A549 (cell line): ENCODE results near the gene RMRP. TPM values are rescaled to one million over a fixed set of nuclear protein-coding genes. Genes with fewer than 3 reads are reported as not detected.

Experiments used
- ATAC-seq, 2 experiments: fragments of 200-7000 bp in 1 of 2; fragments of >200 bp in 1 of 2; cut with Nextera tagmentation in 1 of 2; cut with Tn5 transposase in 1 of 2; 3 replicates each; pipeline versions ENCODE4 v1.8.0 to v1.9.1; 2018 to 2020; ENCODE audit warnings: mild to moderate bottlenecking in 1 of 2, moderate library complexity in 1 of 2
- CTCF ChIA-PET: fragments of 300-600 bp; sonication (Branson Sonifier 250); formaldehyde crosslinking; extraction: SDS; loops from one replicate; lab custom pipeline; 2021; ENCODE audit warnings: antibody characterized with exemption, inconsistent platforms; lab: Yijun Ruan, JAX
- POLR2A ChIA-PET: fragments of 350-600 bp; formaldehyde crosslinking; extraction: SDS; loops from one replicate; lab custom pipeline; 2021; ENCODE audit warnings: antibody characterized with exemption, inconsistent platforms; lab: Yijun Ruan, JAX
- DNase-seq, 2 experiments: peaks; one replicate each; pipeline versions ENCODE4 v3.0.0 to v3.0.0-alpha.2; 2011 to 2016; ENCODE audit warnings: low read depth in 1 of 2, low spot score in 1 of 2
- FAIRE-seq: peaks from 2 replicates; lab custom pipeline; 2011; peaks lifted over from hg19 to GRCh38; lab: Jason Lieb, UNC
- H3K27ac ChIP-seq, 2 experiments: fragments of >200 bp; sonication (Bioruptor Twin); formaldehyde crosslinking; 3 replicates each; pipeline ENCODE4 v1.5.1; 2016 to 2017
- H3K4me1 ChIP-seq: fragments of >200 bp; sonication (Bioruptor Twin); formaldehyde crosslinking; 3 replicates; pipeline ENCODE4 v1.6.1; 2016
- H3K4me2 ChIP-seq: fragments of >200 bp; sonication (Bioruptor Twin); formaldehyde crosslinking; 3 replicates; pipeline ENCODE4 v1.6.1; 2016
- H3K4me3 ChIP-seq: fragments of >200 bp; sonication (Bioruptor Twin); formaldehyde crosslinking; 3 replicates; pipeline ENCODE4 v1.5.1; 2016
- H3K9me3 ChIP-seq: fragments of >200 bp; sonication (Bioruptor Twin); formaldehyde crosslinking; 3 replicates; pipeline ENCODE4 v1.6.1; 2016
- CBX8 ChIP-seq: fragments of 200-600 bp; sonication (generic); IDR thresholded peaks from 2 replicates; pipeline ENCODE4 v1.6.1; 2016
- CHD2 ChIP-seq: fragments of 150-350 bp; IDR thresholded peaks from 2 replicates; pipeline ENCODE4 v1.6.1; 2014; ENCODE audit warnings: low read length; ENCODE audit not compliant: partially characterized antibody
- EHF ChIP-seq: fragments of 250-450 bp; sonication (Bioruptor Pico); IDR thresholded peaks from 2 replicates; pipeline ENCODE4 v1.5.0; 2020; ENCODE audit warnings: mild to moderate bottlenecking
- EHMT2 ChIP-seq: fragments of 200-600 bp; sonication (generic); IDR thresholded peaks from 2 replicates; pipeline ENCODE4 v1.6.1; 2016; ENCODE audit warnings: antibody characterized with exemption, low read depth, mild to moderate bottlenecking, moderate library complexity
- EP300 ChIP-seq, 2 experiments: fragments of >200 bp; sonication (Bioruptor Twin); formaldehyde crosslinking; IDR thresholded peaks; 2 replicates in 1 of 2; 3 replicates in 1 of 2; pipeline ENCODE4 v1.6.1; 2016 to 2017
- FOSB ChIP-seq: fragments of 250-450 bp; sonication (Bioruptor Pico); IDR thresholded peaks from 2 replicates; pipeline ENCODE4 v1.5.0; 2020; ENCODE audit warnings: mild to moderate bottlenecking, moderate library complexity
- GATA3 ChIP-seq: IDR thresholded peaks from 2 replicates; pipeline ENCODE4 v1.6.1; 2012; ENCODE audit warnings: borderline replicate concordance
- HEYL ChIP-seq: fragments of 250-450 bp; sonication (Bioruptor Pico); IDR thresholded peaks from 2 replicates; pipeline ENCODE4 v1.8.0; 2021; ENCODE audit warnings: mild to moderate bottlenecking, moderate library complexity
- HOXB5 ChIP-seq: fragments of 250-450 bp; sonication (Bioruptor Pico); IDR thresholded peaks from 2 replicates; pipeline ENCODE4 v1.5.0; 2020; ENCODE audit warnings: mild to moderate bottlenecking, moderate library complexity
- JUN ChIP-seq, 2 experiments: fragments of >200 bp; sonication (Bioruptor Twin); formaldehyde crosslinking; IDR thresholded peaks; 2 replicates in 1 of 2; 3 replicates in 1 of 2; pipeline ENCODE4 v1.6.1; 2016 to 2017
- JUNB ChIP-seq: fragments of >200 bp; sonication (Bioruptor Twin); formaldehyde crosslinking; IDR thresholded peaks from 2 replicates; pipeline ENCODE4 v1.6.1; 2016
- KDM1A ChIP-seq: fragments of 200-600 bp; sonication (generic); IDR thresholded peaks from 2 replicates; pipeline ENCODE4 v1.6.1; 2016; ENCODE audit warnings: low read depth, mild to moderate bottlenecking
- MAZ ChIP-seq: fragments of 150-350 bp; IDR thresholded peaks from 2 replicates; pipeline ENCODE4 v1.6.1; 2014; ENCODE audit warnings: antibody characterized with exemption, low read depth, low read length, borderline replicate concordance
- MYC ChIP-seq: IDR thresholded peaks from 2 replicates; pipeline ENCODE4 v1.6.1; 2012; ENCODE audit warnings: mild to moderate bottlenecking, inconsistent platforms, low read length, improper control_type of control experiment, borderline replicate concordance
- NFE2L2 ChIP-seq: fragments of 150-350 bp; conservative IDR thresholded peaks from 2 replicates; pipeline ENCODE4 v1.6.1; 2014; ENCODE audit warnings: low read length
- NPAS2 ChIP-seq: fragments of 250-450 bp; sonication (Bioruptor Pico); IDR thresholded peaks from 2 replicates; pipeline ENCODE4 v1.8.0; 2022; ENCODE audit warnings: mild to moderate bottlenecking, moderate library complexity, borderline replicate concordance
- PHF8 ChIP-seq: fragments of 200-600 bp; sonication (generic); IDR thresholded peaks from 2 replicates; pipeline ENCODE4 v1.6.1; 2016; ENCODE audit warnings: low read depth, mild to moderate bottlenecking, antibody characterized with exemption, moderate library complexity, borderline replicate concordance
- POLR2A ChIP-seq: IDR thresholded peaks from 2 replicates; pipeline ENCODE4 v1.6.1; 2012; ENCODE audit warnings: mild to moderate bottlenecking, low read length
- POLR2AphosphoS2 ChIP-seq: conservative IDR thresholded peaks from 2 replicates; pipeline ENCODE4 v1.6.1; 2012; ENCODE audit warnings: low read length, improper control_type of control experiment, inconsistent platforms
- RCOR1 ChIP-seq: fragments of 150-350 bp; IDR thresholded peaks from 2 replicates; pipeline ENCODE4 v1.6.1; 2014; ENCODE audit warnings: antibody characterized with exemption, low read length, low read depth
- RFX5 ChIP-seq: fragments of 450-650 bp; IDR thresholded peaks from 2 replicates; pipeline ENCODE4 v1.7.1; 2014; ENCODE audit warnings: antibody characterized with exemption, mild to moderate bottlenecking, moderate library complexity
- RNF2 ChIP-seq: fragments of 200-600 bp; sonication (generic); IDR thresholded peaks from 2 replicates; pipeline ENCODE4 v1.6.1; 2016; ENCODE audit warnings: low read depth, mild to moderate bottlenecking, antibody characterized with exemption, moderate library complexity, borderline replicate concordance
- SMC3 ChIP-seq: fragments of >200 bp; sonication (Bioruptor Twin); formaldehyde crosslinking; IDR thresholded peaks from 3 replicates; pipeline ENCODE4 v1.6.1; 2018; ENCODE audit warnings: inconsistent platforms
- SREBF2 ChIP-seq: fragments of 450-650 bp; IDR thresholded peaks from 2 replicates; pipeline ENCODE4 v1.6.1; 2014; ENCODE audit warnings: mild to moderate bottlenecking, moderate library complexity
- TFCP2L1 ChIP-seq: fragments of 250-450 bp; sonication (Bioruptor Pico); IDR thresholded peaks from 2 replicates; pipeline ENCODE4 v1.5.0; 2021; ENCODE audit warnings: mild to moderate bottlenecking
- TP53 ChIP-seq: fragments of 250-450 bp; sonication (Bioruptor Pico); IDR thresholded peaks from 2 replicates; pipeline ENCODE4 v1.5.0; 2021; ENCODE audit warnings: mild to moderate bottlenecking, moderate library complexity
- ZNF302 ChIP-seq: fragments of 250-450 bp; sonication (Bioruptor Pico); IDR thresholded peaks from 2 replicates; pipeline ENCODE4 v1.9.0; 2021; ENCODE audit warnings: inconsistent platforms, mild to moderate bottlenecking, moderate library complexity
- WGBS: methylation state at CpG from one replicate; pipeline ENCODE4 v1.1.6; 2017; ENCODE audit errors: missing lambda C conversion rate; 5-methylcytosine and 5-hydroxymethylcytosine counted together
- polyA plus RNA-seq, 4 experiments: library from polyadenylated mRNA; depleted of rRNA in 3 of 4; stranded (reverse); fragments of >200 nt; fragmentation: RNase III in 1 of 4; extraction: RNeasy Plus Mini Kit Qiagen cat#74134 plus additional on column Dnase treatment in 1 of 4; gene quantifications; 2 replicates in 3 of 4; 3 replicates in 1 of 4; pipeline ENCODE4 v1.2.3, GENCODE V29; 2011 to 2017
- TF ChIP-seq, protein P1 (sequence below): fragments of >200 bp; sonication (Bioruptor Twin); formaldehyde crosslinking; IDR thresholded peaks from 3 replicates; pipeline ENCODE4 v1.6.1; 2016
- TF ChIP-seq, protein P2 (sequence below): IDR thresholded peaks from 2 replicates; pipeline ENCODE4 v1.6.1; 2012; ENCODE audit warnings: low read depth, borderline replicate concordance
- TF ChIP-seq, protein P3 (sequence below): fragments of 250-450 bp; sonication (Bioruptor Pico); IDR thresholded peaks from 2 replicates; pipeline ENCODE4 v1.5.0; 2020; ENCODE audit warnings: low read depth, mild to moderate bottlenecking, moderate library complexity
- TF ChIP-seq, protein P4 (sequence below): fragments of 250-450 bp; sonication (Bioruptor Pico); IDR thresholded peaks from 2 replicates; pipeline ENCODE4 v1.5.0; 2021; ENCODE audit warnings: mild to moderate bottlenecking, moderate library complexity, borderline replicate concordance
- TF ChIP-seq, protein P5 (sequence below): fragments of >200 bp; sonication (Bioruptor Twin); formaldehyde crosslinking; IDR thresholded peaks from 3 replicates; pipeline ENCODE4 v1.5.1; 2016

Gene RMRP
- polyA plus RNA-seq, 2 of the 4 experiments (the other 2 are of a cell fraction): 80.2 TPM; not detected in 1

DNA sequence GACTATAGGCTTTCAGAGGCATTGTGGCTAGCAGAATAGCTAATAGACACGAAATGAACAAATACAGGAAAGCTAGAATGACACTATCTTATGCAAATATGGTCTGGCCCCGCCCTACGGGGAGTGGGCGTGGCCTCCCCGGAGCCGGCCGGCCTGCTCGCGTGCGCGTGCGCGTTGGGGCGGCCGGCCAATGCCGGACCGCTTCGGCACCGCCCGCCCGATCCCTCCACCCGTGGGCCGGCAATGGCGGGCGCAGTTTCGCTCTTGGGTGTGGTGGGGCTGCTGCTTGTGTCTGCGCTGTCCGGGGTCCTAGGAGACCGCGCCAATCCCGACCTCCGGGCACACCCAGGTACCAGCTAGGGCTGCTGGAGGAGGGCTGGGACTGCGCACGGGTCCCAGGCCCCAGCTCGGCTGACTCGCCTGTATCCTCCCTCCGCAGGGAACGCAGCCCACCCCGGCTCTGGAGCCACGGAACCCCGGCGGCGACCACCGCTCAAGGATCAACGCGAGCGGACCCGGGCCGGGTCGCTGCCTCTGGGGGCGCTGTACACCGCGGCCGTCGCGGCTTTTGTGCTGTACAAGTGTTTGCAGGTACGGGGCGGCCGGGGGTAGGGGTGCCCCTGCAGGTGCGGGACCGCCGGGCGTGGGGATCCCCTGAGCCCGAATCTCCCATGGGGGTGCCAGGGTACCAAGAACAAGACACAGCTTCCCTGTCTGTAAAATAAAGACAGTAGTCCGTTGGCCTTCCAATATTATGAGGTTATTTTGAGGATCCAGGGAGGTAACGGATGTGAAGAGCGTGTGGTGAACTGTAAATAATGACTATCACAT is 533 bp upstream of the RMRP start, which contains the start of gene CCDC107:
Gene CCDC107, plus strand, starts transcription at position 156 of the 831 bp plus-strand sequence. Its CDS starts 88 bp downstream, at position 244.
- H3K4me3 ChIP-seq: peak within 1 kb of the TSS; percentile 68
- H3K27ac ChIP-seq: peak within 1 kb of the TSS; percentile 93 to 98
- FAIRE-seq (no peak), DNase-seq (peak; percentile 79 to 86), ATAC-seq (peak; percentile 74 to 80)
- POLR2A ChIA-PET: interaction anchor here (0.5 to 3.1 kb wide), 13 partner anchors 9 to 578 kb away, joined by 3 to 38 read pairs (median 5); partner anchors contain the start of genes CREB3, FANCG, GBA2 and RGP1
- under 1% methylated on average over 28 of the region's 67 CpGs for WGBS
- peaks cover 22% of the 10 kb centered on the region for H3K4me1 ChIP-seq
- peak within 1 kb of the TSS; percentile 83 for H3K4me2 ChIP-seq
- H3K9me3 ChIP-seq: no peaks in the 10 kb centered on the region
- CTCF ChIA-PET: interaction anchor here (0.6 to 21.5 kb wide), 26 partner anchors 11 to 287 kb away, joined by 3 to 498 read pairs (median 5); partner anchors contain the start of genes CA9, CREB3, MSMP and RUSC2
- no peak for TF ChIP-seq MAZ
- TF ChIP-seq, protein P1, sequence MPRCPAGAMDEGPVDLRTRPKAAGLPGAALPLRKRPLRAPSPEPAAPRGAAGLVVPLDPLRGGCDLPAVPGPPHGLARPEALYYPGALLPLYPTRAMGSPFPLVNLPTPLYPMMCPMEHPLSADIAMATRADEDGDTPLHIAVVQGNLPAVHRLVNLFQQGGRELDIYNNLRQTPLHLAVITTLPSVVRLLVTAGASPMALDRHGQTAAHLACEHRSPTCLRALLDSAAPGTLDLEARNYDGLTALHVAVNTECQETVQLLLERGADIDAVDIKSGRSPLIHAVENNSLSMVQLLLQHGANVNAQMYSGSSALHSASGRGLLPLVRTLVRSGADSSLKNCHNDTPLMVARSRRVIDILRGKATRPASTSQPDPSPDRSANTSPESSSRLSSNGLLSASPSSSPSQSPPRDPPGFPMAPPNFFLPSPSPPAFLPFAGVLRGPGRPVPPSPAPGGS: peak; percentile 40; the same call in 1 of the 3 replicates
- TF ChIP-seq JUNB: no peak
- TF ChIP-seq RFX5: no peak
- TF ChIP-seq MYC: no peak
- TF ChIP-seq, protein P2, sequence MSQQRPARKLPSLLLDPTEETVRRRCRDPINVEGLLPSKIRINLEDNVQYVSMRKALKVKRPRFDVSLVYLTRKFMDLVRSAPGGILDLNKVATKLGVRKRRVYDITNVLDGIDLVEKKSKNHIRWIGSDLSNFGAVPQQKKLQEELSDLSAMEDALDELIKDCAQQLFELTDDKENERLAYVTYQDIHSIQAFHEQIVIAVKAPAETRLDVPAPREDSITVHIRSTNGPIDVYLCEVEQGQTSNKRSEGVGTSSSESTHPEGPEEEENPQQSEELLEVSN: no peak
- TF ChIP-seq NPAS2 (CRISPR knock-in tag): no peak
- no peak for TF ChIP-seq RNF2
- TF ChIP-seq CHD2: no peak
- TF ChIP-seq SREBF2: no peak
- TF ChIP-seq ZNF302: no peak
- no peak for TF ChIP-seq HEYL (CRISPR knock-in tag)
- TF ChIP-seq GATA3: no peak
- no peak for TF ChIP-seq EHF (CRISPR knock-in tag)
- TF ChIP-seq TP53 (CRISPR knock-in tag): no peak; the same call in 1 of the 2 replicates
- no peak for TF ChIP-seq CBX8
- peak in 1 of 2 experiments; percentile 56; a peak in 2 of 5 replicates for TF ChIP-seq JUN (IDR thresholded peaks at IDR 0.05)
- TF ChIP-seq, protein P3, sequence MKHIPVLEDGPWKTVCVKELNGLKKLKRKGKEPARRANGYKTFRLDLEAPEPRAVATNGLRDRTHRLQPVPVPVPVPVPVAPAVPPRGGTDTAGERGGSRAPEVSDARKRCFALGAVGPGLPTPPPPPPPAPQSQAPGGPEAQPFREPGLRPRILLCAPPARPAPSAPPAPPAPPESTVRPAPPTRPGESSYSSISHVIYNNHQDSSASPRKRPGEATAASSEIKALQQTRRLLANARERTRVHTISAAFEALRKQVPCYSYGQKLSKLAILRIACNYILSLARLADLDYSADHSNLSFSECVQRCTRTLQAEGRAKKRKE (CRISPR knock-in tag): no peak
- peak; percentile 94 for TF ChIP-seq POLR2A
- peak; percentile 42; the same call in 2 of the 3 replicates for TF ChIP-seq SMC3
- no peak for TF ChIP-seq FOSB (CRISPR knock-in tag)
- TF ChIP-seq RCOR1: no peak
- TF ChIP-seq NFE2L2: no peak
- peak; percentile 38; the same call in 1 of the 2 replicates for TF ChIP-seq HOXB5
- no peak for TF ChIP-seq EHMT2
- TF ChIP-seq KDM1A: no peak
- TF ChIP-seq EP300 (IDR thresholded peaks at IDR 0.05): no peak
- TF ChIP-seq, protein P4, sequence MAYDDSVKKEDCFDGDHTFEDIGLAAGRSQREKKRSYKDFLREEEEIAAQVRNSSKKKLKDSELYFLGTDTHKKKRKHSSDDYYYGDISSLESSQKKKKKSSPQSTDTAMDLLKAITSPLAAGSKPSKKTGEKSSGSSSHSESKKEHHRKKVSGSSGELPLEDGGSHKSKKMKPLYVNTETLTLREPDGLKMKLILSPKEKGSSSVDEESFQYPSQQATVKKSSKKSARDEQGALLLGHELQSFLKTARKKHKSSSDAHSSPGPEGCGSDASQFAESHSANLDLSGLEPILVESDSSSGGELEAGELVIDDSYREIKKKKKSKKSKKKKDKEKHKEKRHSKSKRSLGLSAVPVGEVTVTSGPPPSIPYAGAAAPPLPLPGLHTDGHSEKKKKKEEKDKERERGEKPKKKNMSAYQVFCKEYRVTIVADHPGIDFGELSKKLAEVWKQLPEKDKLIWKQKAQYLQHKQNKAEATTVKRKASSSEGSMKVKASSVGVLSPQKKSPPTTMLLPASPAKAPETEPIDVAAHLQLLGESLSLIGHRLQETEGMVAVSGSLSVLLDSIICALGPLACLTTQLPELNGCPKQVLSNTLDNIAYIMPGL (CRISPR knock-in tag): peak; percentile 94
- TF ChIP-seq TFCP2L1: peak; percentile 20; the same call in 1 of the 2 replicates
- TF ChIP-seq PHF8: peak; percentile 58; the same call in 1 of the 2 replicates
- no peak for TF ChIP-seq POLR2AphosphoS2
- TF ChIP-seq, protein P5, sequence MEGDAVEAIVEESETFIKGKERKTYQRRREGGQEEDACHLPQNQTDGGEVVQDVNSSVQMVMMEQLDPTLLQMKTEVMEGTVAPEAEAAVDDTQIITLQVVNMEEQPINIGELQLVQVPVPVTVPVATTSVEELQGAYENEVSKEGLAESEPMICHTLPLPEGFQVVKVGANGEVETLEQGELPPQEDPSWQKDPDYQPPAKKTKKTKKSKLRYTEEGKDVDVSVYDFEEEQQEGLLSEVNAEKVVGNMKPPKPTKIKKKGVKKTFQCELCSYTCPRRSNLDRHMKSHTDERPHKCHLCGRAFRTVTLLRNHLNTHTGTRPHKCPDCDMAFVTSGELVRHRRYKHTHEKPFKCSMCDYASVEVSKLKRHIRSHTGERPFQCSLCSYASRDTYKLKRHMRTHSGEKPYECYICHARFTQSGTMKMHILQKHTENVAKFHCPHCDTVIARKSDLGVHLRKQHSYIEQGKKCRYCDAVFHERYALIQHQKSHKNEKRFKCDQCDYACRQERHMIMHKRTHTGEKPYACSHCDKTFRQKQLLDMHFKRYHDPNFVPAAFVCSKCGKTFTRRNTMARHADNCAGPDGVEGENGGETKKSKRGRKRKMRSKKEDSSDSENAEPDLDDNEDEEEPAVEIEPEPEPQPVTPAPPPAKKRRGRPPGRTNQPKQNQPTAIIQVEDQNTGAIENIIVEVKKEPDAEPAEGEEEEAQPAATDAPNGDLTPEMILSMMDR: peak; percentile 57
